Measurements from ENCODE around the gene CEP72. TPM values are rescaled to one million over a fixed set of nuclear protein-coding genes. Genes with fewer than 3 reads are reported as not detected.

The CEP72 gene
- total RNA-seq, 1 experiment from 2014 or later: 24.8 TPM

- H3K36me3 Mint-ChIP-seq (ENCODE audit: insufficient read depth in 1 of 3, low read depth in 3 of 3): peaks cover 48 to 84% (median 83%) of the 10 kb centered on the region in 3 experiments; a peak in 6 of 7 replicates
These were observed 10.9 kb downstream of the CEP72 start for GRCh38 chr5:622946-623522.

More at GRCh38 chr5:622946-623522, 10.9 kb downstream of the CEP72 start:
- Mint-ChIP-seq H3K4me3 (no peak overlapping the region), H3K4me1 (no peaks in the 10 kb centered on the region), H3K27me3 (ENCODE audit: low read depth) (no peaks in the 10 kb centered on the region), H3K9me3 (no peaks in the 10 kb centered on the region), H3K27ac (peak overlapping the region in 1 of 3 experiments; percentile 93; a peak in 1 of 7 replicates)
- H3K18ac ChIP-seq (ENCODE audit: insufficient read length, low read depth, low read length): no peak overlapping the region
- no peaks in the 10 kb centered on the region for H3K23me2 ChIP-seq (ENCODE audit: insufficient read length, low read depth, low read length, poor library complexity, severe bottlenecking)
- no peak overlapping the region for H3T11ph ChIP-seq (ENCODE audit: low read length)
- H4K8ac ChIP-seq (replicated peaks; ENCODE audit: insufficient read length, low read depth, low read length): no peak overlapping the region
- no peak overlapping the region for H3K14ac ChIP-seq (ENCODE audit: insufficient read depth, low read length)
- no peak overlapping the region for H2BK120ac ChIP-seq (ENCODE audit: low read depth, low read length, poor library complexity, severe bottlenecking)
- H3K23ac ChIP-seq (ENCODE audit: insufficient read length, low read depth, low read length): no peak overlapping the region
- H2BK15ac ChIP-seq (ENCODE audit: low read depth, low read length): no peak overlapping the region
- H3K4me1 ChIP-seq (ENCODE audit: insufficient read depth, low read length): no peaks in the 10 kb centered on the region
- no peaks in the 10 kb centered on the region for H3K27me3 ChIP-seq (ENCODE audit: insufficient read depth, low read length)
- H2BK12ac ChIP-seq (ENCODE audit: insufficient read length, low read depth, low read length): no peak overlapping the region
- no peak overlapping the region for H3K4ac ChIP-seq (ENCODE audit: low read depth, low read length)
- H3K9ac ChIP-seq (ENCODE audit: extremely low read depth, insufficient read length, low read length): no peak overlapping the region
- H3K9me3 ChIP-seq (ENCODE audit: control insufficient read depth, low read depth, low read length): no peaks in the 10 kb centered on the region
- H2AK5ac ChIP-seq (ENCODE audit: insufficient read length, low read length): no peak overlapping the region
- no peak overlapping the region for H2BK5ac ChIP-seq (ENCODE audit: insufficient read length, low read length)
- no peaks in the 10 kb centered on the region for H4K20me1 ChIP-seq (ENCODE audit: control insufficient read depth, insufficient read depth, insufficient read length)
- H3K79me2 ChIP-seq (ENCODE audit: insufficient read depth, low read length): 0 out of 2 replicates have a peak, but pooled peaks cover under 1% of the 10 kb centered on the region
- no peak overlapping the region for H4K5ac ChIP-seq (ENCODE audit: insufficient read length, low read depth, low read length)
- no peak overlapping the region for H3K56ac ChIP-seq (ENCODE audit: insufficient read length, low read depth, low read length)
- TF ChIP-seq CTCF (conservative IDR thresholded peaks at IDR 0.05): no peak
- H4K91ac ChIP-seq (ENCODE audit: insufficient read length, low read depth, low read length): no peak overlapping the region
- no peak overlapping the region for H3K4me2 ChIP-seq (ENCODE audit: insufficient read depth, insufficient read length, low read length)
- no peak overlapping the region for H2BK20ac ChIP-seq (ENCODE audit: low read depth, low read length, poor library complexity, severe bottlenecking)
- no peak overlapping the region for H2AFZ ChIP-seq (ENCODE audit: low read length)
- WGBS (ENCODE audit: extremely low coverage, insufficient read length, low lambda C conversion rate): no CpG with 5 or more reads among the region's 31 CpGs
- no peaks in the 10 kb centered on the region for H3K79me1 ChIP-seq (ENCODE audit: insufficient read depth, low read depth, low read length, poor library complexity, severe bottlenecking)
- DNase-seq: no peak
- H3K27ac ChIP-seq (ENCODE audit: insufficient read length, low read depth, low read length): no peak overlapping the region

Data from H9 (cell line).